HS-5 (cell line): ENCODE measurements around the gene TMCC2.
A peak's percentile ranks its signal among the peaks of the same experiment; 100 is the strongest.

Experiments
- DNase-seq: peaks from one replicate; pipeline ENCODE4 v3.0.0-alpha.2; 2012; ENCODE audit warnings: low read depth

Gene TMCC2

DNA sequence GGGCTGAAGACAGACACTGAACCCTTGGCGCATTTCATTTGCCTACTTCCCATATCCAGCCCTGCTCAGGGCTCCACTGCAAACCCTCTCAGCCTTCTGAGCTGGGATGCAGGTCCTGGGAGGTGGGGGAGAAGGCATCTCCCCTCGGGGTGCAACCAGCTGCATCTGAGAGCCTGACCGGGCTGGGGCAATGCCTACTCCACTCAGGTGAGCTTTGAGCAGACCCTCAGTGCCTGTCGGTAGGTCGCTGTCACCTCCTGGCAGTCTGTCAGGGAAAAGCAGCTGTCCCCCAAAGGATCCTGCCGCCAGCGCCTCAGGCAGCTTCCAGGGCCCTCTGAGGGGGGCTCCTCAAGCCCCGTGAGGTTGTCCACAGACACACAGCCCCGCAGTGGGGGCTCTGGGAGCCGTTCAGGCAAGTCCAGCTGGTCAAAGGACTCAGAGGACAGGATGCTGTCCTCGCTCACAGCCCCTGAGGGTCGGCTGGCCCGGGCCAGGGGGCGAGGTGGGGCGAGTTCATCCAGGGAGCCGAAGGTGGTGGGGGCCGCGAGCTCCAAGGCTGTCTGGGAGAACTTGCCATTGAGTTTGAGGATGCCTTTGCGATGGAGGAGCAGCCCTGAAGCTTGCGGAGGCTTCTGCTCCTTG, 75.6 kb downstream of the TMCC2 start:
- no peak for DNase-seq

DNA sequence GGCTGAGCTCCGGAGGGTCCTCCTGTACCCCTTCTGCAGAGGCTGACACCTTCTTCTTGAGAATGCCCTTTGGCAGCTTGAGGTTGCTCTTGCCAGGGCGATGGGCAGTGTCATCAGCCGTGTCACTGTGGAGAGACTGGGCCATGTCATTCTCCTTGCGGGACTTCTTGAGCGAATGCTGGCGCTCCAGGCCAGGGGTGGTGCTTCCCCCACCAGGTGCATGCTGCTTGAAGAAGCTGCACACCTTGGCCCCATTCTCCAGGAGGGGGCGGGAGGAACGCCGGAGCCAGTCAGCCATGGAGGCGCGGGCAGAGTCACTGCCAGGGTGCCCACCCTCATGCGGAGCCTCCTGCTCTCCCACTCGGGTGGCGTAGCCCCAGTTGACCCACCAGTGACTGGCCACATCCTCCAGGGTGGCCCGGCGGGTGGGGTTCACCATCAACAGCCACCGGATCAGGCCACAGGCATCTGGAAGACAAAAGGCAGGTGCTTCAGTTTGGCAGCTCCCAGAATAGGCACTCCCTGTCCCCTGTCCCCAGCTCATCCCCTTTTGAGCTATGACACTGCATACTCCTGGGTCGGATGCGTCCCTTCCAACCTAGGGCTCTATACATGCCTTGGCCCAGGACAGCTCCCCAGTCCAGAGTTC, 76.4 kb downstream of the TMCC2 start:
- DNase-seq = no peak

DNA sequence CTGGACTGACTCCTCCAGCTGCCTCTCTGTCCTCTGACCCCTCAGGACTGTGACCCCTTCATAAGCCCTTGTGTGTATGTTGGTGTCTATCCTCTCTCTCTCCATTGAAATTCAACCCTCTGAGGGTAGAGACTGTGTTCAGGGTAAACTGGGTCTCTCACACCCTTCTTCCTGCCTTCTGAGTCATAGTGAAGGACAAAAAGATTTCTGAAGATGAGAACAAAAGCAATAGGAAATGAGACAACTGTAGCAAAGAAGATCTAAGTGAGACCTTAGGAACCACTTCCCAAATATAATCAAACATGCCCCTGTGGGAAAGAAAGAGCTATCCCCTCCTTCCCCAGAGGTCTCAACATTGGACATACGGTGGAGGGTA, 76.9 kb downstream of the TMCC2 start:
- DNase-seq = no peak

DNA sequence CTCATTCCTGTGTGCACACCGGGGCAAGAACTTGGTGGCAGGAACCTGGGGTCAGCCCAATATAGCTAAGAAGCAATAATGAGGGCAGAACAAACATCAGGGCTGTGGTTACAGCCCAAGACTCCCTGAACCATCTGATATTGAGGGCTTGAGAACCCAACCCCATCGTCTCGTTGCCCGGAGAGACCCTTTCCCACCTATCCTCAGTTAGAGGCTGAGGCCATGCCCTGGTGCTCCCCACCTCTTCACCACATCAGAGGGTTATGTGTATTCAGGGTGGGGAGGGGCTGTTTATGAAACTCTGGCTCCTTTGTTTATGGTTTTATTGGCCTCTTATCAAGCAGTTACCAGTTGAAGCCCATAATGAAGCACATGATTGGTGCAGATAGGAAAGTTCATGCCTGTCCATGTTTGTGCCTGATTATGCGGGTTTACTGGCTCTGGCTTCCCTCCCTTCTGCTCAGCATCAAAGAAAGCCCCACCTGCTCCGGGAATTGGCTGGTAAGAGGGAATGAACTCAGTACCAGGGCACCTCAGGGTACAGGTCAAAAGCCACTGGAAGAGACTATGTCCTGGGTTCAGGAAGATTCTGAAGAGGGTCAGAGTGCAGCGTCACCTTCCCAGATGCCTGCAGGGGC, 79.3 kb downstream of the TMCC2 start:
- DNase-seq = no peak

DNA sequence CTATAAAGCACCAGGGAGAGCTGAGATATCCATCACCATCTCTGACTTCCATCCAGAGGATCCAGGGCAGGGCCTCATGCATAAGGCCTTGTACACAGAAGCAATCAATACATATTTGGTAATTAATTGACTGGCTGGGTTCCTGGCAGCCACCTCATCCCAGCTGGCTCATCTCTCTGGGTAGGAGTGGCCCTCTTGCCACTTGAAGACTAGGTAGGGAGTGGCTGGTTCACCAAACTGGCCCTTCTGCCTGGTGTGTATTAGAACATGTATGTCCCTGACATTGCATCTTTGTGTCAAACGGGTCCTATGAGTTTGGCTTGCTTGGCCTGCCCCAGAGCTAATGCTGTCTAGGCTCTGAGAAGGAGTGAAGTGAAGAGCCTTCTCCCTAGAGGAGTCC, 82.0 kb downstream of the TMCC2 start:
- no peak for DNase-seq

DNA sequence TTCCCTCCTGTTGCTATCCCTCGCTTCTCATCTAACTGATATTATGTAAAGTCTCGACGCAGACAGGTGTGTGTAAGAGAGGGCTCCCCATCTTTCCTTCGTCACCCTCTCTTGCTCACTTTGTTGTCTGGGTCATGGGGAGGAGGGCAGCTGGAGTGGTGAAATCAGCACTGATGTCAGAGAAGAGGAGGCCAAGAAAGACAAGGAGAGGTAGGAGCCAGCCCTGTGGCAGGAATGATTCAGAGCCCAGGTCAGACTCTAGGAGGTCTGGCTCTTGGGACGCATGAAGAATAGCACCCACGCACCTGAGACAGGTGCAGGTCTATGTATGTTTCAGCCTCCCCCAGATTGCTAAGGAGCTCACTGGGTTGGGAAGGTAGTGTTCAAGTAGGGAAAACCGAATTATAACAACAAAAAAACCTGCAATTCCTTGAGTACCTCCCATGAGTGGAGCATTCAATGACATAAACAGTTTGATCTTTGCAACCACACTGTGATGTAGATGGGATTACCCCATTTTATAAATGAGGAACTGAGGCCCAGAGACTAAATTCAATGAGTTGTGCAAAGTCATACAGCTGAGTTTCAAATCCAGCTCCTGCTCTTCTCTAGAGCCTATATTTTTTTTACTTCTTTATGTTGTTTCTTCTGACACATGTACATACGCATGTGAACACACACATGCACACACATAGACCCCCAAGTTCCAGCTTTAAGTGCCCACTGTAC, 83.4 kb downstream of the TMCC2 start:
- no peak for DNase-seq

DNA sequence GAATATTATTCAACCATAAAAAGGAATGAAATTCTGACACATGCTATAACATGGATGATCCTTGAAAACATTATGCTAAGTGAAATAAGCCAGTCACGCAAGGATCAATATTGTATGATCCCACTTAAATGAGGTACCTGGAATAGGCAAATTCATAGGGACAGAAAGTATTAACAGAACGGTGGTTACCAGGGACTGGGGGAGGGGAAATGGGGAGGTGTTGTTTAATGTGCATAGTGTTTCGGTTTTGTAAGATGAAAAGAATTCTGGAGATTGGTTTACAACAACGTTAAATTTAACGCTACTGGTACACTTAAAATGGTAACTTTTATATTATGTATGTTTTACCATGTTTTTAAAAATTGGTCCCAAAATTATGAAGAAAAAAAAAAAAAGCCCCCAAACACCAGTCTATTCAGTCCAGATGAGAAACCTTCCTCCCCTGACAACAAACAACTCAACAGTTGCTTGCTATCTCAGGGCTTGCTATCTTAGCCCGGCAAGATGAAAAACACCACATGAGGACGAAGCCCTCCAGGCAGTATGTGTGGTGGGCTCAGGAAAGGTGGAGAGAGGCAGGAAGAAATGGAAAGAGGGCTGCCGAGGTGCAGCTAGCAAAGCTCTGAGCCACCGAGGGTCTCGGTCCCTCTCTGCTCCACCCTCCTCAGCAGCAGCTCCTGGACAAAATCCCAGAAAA, 85.3 kb downstream of the TMCC2 start:
- no peak for DNase-seq

DNA sequence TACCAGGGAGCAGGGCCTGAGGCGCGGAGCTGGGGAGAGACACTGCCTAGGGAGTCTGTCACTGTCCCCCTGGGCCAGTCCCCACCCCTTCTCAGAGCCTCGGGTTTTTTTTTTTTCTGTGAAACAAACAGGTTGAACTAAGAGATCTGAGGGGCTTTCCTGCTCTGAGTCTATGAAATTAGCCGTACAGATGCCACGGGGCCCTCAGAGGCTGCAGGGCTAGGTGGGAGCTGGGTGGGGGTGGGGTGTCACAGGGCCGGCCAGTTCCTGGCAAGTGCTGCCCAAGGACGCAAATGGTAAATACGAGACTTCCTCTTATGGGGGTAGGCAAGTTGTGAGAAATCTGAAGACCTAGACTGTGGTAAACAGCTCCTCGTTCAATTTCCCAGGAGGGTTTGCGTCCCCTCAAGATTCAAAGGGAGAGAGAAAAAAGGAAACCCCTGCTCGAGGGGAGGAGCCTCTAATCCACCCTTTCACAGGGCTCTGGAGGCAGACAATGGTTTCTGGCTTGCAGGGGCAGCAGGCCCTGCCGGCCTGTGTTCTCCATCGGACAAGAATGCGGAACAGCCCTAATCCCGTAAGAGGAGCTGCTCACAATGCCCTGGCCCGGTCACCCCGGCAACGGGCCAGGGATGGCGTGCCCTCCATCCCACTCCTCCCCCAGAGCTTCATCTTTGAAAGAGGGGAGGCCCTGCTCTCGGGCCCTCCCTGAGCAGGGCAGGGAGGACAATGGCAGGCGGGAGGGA, 86.0 kb downstream of the TMCC2 start:
- no peak for DNase-seq

DNA sequence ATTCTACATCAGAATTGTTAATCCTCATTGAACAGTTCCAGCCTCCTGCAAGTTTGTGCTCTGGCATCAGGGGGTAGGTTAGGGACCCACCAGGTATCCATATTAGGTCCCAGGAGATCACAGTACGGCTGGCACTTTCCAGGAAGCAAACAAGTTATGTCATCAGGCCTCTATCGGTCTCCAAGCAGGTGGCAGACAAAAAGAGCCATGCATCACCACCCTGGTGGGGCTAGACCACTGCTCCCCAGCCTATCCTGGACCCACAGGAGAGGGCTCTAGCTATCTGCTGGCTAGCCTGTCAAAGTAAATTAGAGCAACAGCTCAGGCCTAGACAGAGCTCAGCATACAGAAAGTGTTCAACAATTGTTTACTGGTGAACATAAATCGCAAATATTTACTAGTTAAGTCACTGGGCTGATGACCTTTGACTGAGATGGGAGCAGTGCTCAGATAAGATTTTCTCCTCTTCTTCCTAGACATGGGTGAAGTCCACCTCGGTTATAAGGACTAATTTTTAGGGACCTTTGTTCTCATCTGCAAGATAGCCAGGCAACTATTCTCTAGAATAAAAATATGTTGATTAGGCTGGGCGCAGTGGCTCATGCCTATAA, 87.4 kb downstream of the TMCC2 start:
- DNase-seq = no peak

DNA sequence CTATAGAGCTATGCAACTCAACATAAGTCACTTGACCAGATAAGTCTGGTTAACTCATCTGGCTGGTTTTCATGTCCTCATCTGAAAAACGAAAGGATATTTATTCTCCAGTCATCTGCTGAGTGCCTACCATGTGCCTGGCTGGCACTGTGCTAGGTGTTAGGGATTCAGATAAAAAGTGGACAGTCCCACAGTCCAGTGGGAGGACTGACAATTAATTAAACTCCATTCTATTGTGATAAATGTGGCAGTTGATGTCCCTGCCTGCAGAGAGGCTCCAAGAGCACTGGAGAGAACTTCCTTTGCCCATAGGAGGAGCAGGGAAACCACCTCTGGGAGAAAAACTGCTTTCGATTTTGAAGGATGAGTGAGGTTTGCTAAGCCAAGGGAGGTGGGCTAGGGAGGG, 88.4 kb downstream of the TMCC2 start:
- no peak for DNase-seq

DNA sequence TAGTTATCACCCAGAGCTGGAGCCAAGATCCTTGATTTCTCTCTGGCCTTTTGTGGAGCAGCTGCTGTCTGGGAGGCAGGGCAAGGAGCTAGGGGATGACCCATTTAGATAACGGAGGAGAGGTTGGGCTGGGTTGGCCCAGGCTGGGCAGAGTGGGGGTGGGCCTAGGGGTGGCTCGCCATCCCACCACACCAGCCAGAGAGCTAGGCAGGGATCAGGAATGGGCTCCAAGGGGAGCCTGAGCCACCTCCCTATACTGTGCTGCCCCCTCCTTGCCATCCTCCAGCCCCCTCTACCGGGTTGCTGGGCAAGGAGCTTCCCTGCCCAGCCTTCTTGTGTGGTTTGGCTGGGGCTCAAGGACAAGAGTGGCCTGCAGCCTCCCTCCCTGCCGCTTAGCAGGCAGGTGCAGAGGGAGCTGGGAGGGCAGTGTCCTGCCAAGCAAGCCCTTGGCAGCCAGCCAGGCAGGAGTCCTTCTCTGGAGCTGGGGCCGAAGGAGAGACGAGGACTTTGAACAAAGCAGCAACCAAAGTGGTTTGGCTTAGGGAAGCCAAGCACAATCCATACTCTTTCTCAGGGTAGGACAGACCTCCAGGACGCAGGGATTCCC, 89.7 kb downstream of the TMCC2 start:
- no peak for DNase-seq

DNA sequence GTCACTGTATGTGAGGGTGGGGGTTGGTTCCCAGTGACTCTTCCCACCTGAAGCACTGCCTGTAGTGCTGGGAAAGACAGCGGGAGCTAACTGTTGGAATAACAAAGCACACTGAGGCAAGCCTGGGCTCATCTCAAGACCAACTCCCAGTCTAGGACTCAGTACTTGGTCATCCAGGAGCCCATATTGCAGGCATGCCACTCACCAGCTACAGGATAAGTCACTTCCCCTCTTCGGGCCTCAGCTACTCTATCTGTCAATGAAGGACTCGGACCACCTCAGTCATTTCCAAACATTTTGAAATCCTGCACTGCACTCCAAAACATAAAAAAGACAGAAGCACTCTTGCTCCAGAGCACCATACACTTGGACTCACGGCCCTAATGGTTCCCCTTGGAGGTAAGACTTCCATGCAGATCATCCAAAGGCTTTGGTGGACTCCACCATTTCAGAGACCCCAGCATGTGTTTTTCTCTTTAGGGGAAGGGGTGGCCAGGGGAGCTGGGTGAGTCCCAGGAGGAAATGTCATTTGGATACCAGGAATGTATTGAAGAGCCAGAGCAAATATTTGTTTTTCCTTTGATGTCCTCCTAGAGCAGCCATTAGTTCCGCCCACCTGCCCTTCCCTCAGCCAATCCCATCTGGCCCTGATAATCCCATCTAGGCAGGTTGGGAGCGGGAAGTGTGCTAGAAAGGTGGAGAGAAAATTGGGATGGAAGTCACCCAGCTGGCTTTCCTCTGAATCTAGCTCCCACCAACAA, 90.7 kb downstream of the TMCC2 start:
- no peak for DNase-seq

DNA sequence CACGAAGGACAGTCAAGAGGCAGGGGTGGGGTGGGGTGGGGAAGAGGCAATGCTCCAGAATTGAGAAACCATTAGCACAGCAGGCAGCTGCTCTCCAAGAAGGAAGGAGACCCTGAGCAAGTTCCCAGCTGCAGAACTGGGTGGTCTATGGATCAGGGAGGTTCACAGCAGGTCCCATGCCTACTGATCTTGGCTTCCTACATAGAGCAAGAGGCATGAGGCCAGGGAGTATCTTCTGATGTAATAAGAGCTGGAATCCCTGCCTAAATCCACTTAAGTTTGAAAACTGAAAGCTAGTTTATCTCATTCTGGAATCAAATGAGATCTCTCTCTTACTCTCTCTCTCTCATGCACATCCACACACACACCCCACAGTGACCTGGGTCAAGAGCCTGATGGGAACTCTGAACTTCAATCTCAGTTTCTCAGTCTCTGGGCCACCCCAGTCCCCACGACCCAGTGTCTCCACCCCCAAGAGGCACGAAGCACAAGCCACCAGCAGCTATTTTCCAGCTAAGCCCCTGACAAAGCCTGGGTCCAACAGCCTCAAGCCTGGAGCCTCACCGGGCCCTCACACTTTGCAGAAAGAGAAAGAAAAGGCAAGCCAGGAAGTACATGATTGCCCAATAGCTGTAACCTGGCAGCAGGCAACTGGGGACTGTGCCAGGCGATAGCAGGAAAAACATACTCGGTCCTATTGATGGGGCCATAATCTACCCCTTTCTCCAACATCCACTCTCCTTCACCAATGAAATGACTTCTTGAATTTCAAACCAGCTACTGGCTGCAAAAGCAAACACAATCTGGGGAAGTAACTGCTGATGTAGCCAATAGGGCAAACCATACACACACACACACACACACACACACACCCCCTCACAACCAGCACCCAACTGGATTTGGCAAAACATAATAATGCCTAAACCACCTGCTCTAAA, 91.6 kb downstream of the TMCC2 start:
- DNase-seq = no peak

DNA sequence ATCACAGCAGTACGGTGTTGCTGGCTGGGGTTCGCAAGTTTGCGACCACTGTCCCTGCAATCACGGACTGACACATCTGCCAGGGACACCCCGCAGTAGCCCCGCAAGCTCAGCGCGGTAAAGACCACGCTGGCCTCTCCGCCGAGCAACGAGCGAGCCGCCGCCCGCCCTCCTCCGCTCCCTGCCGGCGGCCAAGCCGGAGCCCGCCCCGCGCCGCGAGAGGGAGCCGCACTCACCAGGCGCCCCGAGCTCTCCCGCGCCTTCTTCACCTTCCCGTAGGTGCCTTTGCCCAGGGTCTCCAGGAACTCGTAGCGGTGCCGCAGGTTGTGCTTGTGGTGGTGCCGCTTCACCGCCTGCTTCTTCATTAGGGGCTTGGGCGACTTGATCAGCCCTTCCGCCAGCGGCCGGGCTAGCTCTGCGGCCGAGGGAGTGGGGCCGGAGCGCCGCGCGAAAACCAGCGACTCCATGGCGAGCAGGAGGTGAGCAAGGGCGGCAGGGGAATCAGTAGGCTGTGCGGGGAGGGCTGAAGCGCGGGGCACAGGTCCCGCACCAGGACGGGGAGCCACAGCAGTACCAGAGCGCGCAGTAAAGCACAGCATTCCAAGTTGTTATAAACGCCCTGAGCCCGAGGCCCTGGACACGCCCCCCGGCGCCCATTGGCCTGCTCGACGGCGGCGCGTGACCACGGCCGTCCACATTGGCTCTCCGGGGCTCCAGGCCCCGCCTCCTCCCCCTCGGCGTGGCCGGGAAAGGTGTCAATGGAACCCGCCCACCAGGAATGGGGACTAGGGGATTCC, 93.6 kb downstream of the TMCC2 start, which contains the start of gene NUAK2:
TSS of gene NUAK2 (minus strand) at position 584 of the 797 bp plus-strand sequence. CDS start at position 467, 117 bp downstream.
- DNase-seq = peak; percentile 46

DNA sequence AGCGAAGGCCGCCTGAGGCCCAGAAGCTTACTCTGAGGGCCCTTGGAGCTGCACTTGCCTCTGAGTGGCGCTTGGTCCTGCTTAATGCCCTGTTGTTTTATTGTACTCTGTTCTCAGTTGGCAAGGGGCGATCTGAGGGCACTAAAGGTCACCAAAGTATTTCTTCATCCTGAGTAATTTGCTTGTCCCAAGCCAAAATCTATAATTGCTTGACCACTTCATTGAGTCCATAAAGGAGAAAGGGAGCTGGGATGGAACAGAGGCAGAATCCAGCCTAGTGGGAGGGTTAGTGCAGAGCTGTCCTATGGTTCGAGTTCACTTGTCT, 94.2 kb downstream of the TMCC2 start:
- no peak for DNase-seq
